HepG2 (cell line): ENCODE data around the gene ATP5F1C.

Experiments
- IRX3 ChIP-seq: sonication (generic); formaldehyde crosslinking; IDR thresholded peaks from 2 replicates; pipeline ENCODE4 v1.8.1; 2023; ENCODE audit warnings: mild to moderate bottlenecking, low read depth, missing genetic modification reagents, borderline replicate concordance
- STAG1 ChIP-seq: sonication (generic); formaldehyde crosslinking; IDR thresholded peaks from 2 replicates; pipeline ENCODE4 v1.4.0; 2020; ENCODE audit warnings: missing genetic modification reagents
- STAT6 ChIP-seq: sonication (generic); formaldehyde crosslinking; IDR thresholded peaks from 2 replicates; pipeline ENCODE4 v1.4.0; 2020; ENCODE audit warnings: missing genetic modification reagents, mild to moderate bottlenecking, borderline replicate concordance

DNA sequence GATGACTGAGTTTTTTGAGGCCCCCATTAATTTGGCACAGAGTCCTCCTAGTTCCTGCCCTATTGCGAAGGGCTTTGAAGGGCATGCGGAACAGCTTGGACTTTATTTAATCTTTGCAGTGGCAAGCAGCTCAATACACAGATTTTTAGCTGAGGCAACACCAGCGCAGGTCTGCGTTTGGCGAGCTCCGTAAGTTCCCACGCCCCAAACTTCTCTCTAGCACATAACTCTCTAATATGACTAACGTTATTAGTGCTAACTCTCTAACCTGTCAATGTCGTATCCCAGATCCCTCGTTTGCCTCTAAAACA is 30.0 kb downstream of the ATP5F1C start:
- TF ChIP-seq STAT6 (CRISPR knock-in tag) (no peak), STAG1 (CRISPR knock-in tag) (no peak), IRX3 (CRISPR knock-in tag) (no peak)
